Inflammatory macrophage (primary cell): Measurements from ENCODE around the gene XIRP2.

Source experiments
- DNase-seq, 2 donors: peaks; one replicate each; pipeline ENCODE4 v3.0.0-alpha.2; 2020 to 2022
- total RNA-seq, 18 experiments: gene quantifications; one replicate each; lab custom pipeline; 2026; ENCODE audit warnings: mixed read lengths in 6 of 18, inconsistent platforms in 2 of 18; lab: John Stamatoyannopoulos, UW

The XIRP2 gene
- 0 to 0.40 (median 0) reads per million in 18 experiments for total RNA-seq

- DNase-seq = no peak
These were observed at the start of gene XIRP2 for GRCh38 chr2:166888180-166888579. TSS of gene XIRP2 (plus strand) at chr2:166888480. CDS start at chr2:166903483, 15,003 bp downstream.

GRCh38 chr2:166841152-166841551 is 47.1 kb upstream of the XIRP2 start:
- no peak for DNase-seq

GRCh38 chr2:166841679-166842078 is 46.6 kb upstream of the XIRP2 start:
- no peak for DNase-seq

- DNase-seq = no peak
These were observed 44.2 kb upstream of the XIRP2 start for GRCh38 chr2:166844111-166844510.

- DNase-seq = no peak
These were observed 25.7 kb upstream of the XIRP2 start for GRCh38 chr2:166862468-166863132.

GRCh38 chr2:166867874-166868514 is 20.3 kb upstream of the XIRP2 start:
- no peak for DNase-seq

GRCh38 chr2:166870346-166870745 is 17.9 kb upstream of the XIRP2 start:
- no peak for DNase-seq

- DNase-seq = no peak
These were observed 7.1 kb upstream of the XIRP2 start for GRCh38 chr2:166881177-166881576.

GRCh38 chr2:166882851-166883250 is 5.4 kb upstream of the XIRP2 start:
- DNase-seq = no peak

GRCh38 chr2:166891727-166892126 is 3.4 kb downstream of the XIRP2 start:
- DNase-seq = no peak

GRCh38 chr2:166892397-166892796 is 4.1 kb downstream of the XIRP2 start:
- no peak for DNase-seq

- DNase-seq = no peak
These were observed 7.0 kb downstream of the XIRP2 start for GRCh38 chr2:166895243-166895642.

GRCh38 chr2:166897666-166898065 is 9.4 kb downstream of the XIRP2 start:
- DNase-seq = no peak

GRCh38 chr2:166899676-166900075 is 11.4 kb downstream of the XIRP2 start:
- DNase-seq = no peak

- no peak for DNase-seq
These were observed 12.4 kb downstream of the XIRP2 start for GRCh38 chr2:166900700-166901099.

GRCh38 chr2:166901336-166901735 is 13.1 kb downstream of the XIRP2 start:
- DNase-seq = no peak

- DNase-seq = no peak
These were observed 28.7 kb downstream of the XIRP2 start for GRCh38 chr2:166916987-166917386.

- DNase-seq = no peak
These were observed 29.1 kb downstream of the XIRP2 start for GRCh38 chr2:166917415-166917814.

- no peak for DNase-seq
These were observed 33.1 kb downstream of the XIRP2 start for GRCh38 chr2:166921261-166921896.

GRCh38 chr2:166924967-166925366 is 36.7 kb downstream of the XIRP2 start:
- no peak for DNase-seq

- no peak for DNase-seq
These were observed 38.4 kb downstream of the XIRP2 start for GRCh38 chr2:166926657-166927056.

- DNase-seq = no peak
These were observed 43.8 kb downstream of the XIRP2 start for GRCh38 chr2:166932032-166932431.

GRCh38 chr2:166934817-166935216 is 46.5 kb downstream of the XIRP2 start:
- no peak for DNase-seq

GRCh38 chr2:166942377-166942776 is 54.1 kb downstream of the XIRP2 start:
- DNase-seq = no peak
